Heart left ventricle (tissue), 16 donors: Measurements from ENCODE around the gene ST6GALNAC2. TPM values are rescaled to one million over a fixed set of nuclear protein-coding genes. Genes with fewer than 3 reads are reported as not detected.
A peak's percentile ranks its signal among the peaks of the same experiment; 100 is the strongest.

Source experiments
- ATAC-seq, 4 donors: fragments of 200-7000 bp; cut with Tn5 transposase; one replicate each; pipeline ENCODE4 v1.9.1; 2020 to 2022; ENCODE audit warnings: moderate library complexity in 4 of 4, mild to moderate bottlenecking in 3 of 4, moderate number of reproducible peaks in 1 of 4
- DNase-seq, 5 donors: peaks; one replicate each; pipeline ENCODE4 v3.0.0-alpha.2; 2020
- H3K27ac ChIP-seq, 12 donors: fragments of 200-600 bp; sonication (generic) in 4 of 12; one replicate each; pipeline versions ENCODE4 v1.5.0 to v1.8.0; 2016 to 2022; ENCODE audit warnings: mild to moderate bottlenecking in 2 of 12
- H3K27me3 ChIP-seq, 9 donors: fragments of 200-600 bp; sonication (generic) in 2 of 9; one replicate each; pipeline versions ENCODE4 v1.5.1 to v1.8.0; 2016 to 2022; ENCODE audit warnings: mild to moderate bottlenecking in 3 of 9
- H3K36me3 ChIP-seq, 9 donors: fragments of 200-600 bp; sonication (generic) in 2 of 9; one replicate each; pipeline versions ENCODE4 v1.5.0 to v1.8.0; 2018 to 2022; ENCODE audit warnings: mild to moderate bottlenecking in 2 of 9
- H3K4me1 ChIP-seq, 12 donors: fragments of 200-600 bp; sonication (generic) in 4 of 12; one replicate each; pipeline versions ENCODE4 v1.5.0 to v1.8.0; 2016 to 2022; ENCODE audit warnings: mild to moderate bottlenecking in 3 of 12
- H3K4me3 ChIP-seq, 12 donors: fragments of 200-600 bp; sonication (generic) in 4 of 12; one replicate each; pipeline versions ENCODE4 v1.5.0 to v1.8.0; 2017 to 2022; ENCODE audit warnings: mild to moderate bottlenecking in 9 of 12, moderate library complexity in 4 of 12
- H3K9me3 ChIP-seq, 12 donors: fragments of 200-600 bp; sonication (generic) in 4 of 12; one replicate each; pipeline versions ENCODE4 v1.5.0 to v1.8.0; 2016 to 2022; ENCODE audit warnings: mild to moderate bottlenecking in 1 of 12
- CTCF ChIP-seq, 12 donors: fragments of 200-600 bp; sonication (generic) in 4 of 12; IDR thresholded peaks; one replicate each; pipeline versions ENCODE4 v1.5.0 to v1.8.0; 2018 to 2022; ENCODE audit warnings: antibody characterized with exemption in 12 of 12, mild to moderate bottlenecking in 5 of 12
- POLR2A ChIP-seq, 2 donors: fragments of 450-650 bp; IDR thresholded peaks; one replicate each; pipeline ENCODE4 v1.6.1; 2017; ENCODE audit warnings: antibody characterized with exemption in 2 of 2, mild to moderate bottlenecking in 2 of 2, moderate library complexity in 2 of 2
- WGBS, 4 donors: extraction: QIAGEN DNeasy Blood & Tissue Kit in 2 of 4; methylation state at CpG; one replicate each; pipeline versions ENCODE4 v1.1.5 to v1.1.7; 2013 to 2018; 5-methylcytosine and 5-hydroxymethylcytosine counted together
- intact Hi-C, 10 donors: fragments of 100-400 bp; cut with DNase I; formaldehyde crosslinking; loops; one replicate each; pipeline versions ENCODE4 v1.11.1 to v1.14.2; 2022
- polyA plus RNA-seq, 2 donors: library from polyadenylated mRNA; stranded (reverse); fragments of 200-250 nt; gene quantifications; one replicate each; pipeline ENCODE4 v1.2.3, GENCODE V29; 2013
- total RNA-seq, 9 donors: library from RNA; depleted of rRNA in 2 of 9; stranded (reverse); fragments of >200 nt in 2 of 9; fragmentation: NEBNext Ultra II Directional in 3 of 9; extraction: Animal tissue kit (Norgen Biotek cat#: 25700) in 3 of 9; gene quantifications; one replicate each; pipeline versions ENCODE4 v1.1.0 to v1.2.4, GENCODE V29; 2016 to 2023
- donor health status: ischemic (EF 13 %, LVEDD 7.1; RV severe dilation, severe dysfunction).
- donor health status: healthy with polysubstance abuse.
- donor health status: DM: no; HTN: yes; CAD: no.
- donor health status: DM: no; HTN: no; CAD: no.
- donor health status: ischemic (EF 25% LVEDD 6.9; RV normal size, moderate dysfunction).
- donor health status: ischemic (EF 25% LVEDD 5.7; RV mildly dilated, moderate dysfunction).
- donor health status: healthy.
- donor health status: DM: yes; HTN: yes; CAD: no.
- donor health status: ischemic (EF 35%, LVEDD 5.7; RV mildly dilated, moderate dysfunction).
- donor health status: nonischemic (EF 11% LVEDD 7.7; RV severe dilation, severe dysfunction).
- donor health status: DM: yes; HTN: yes; CAD: no.
- donor health status: PGD.
- donor health status: ischemic (EF 29% LVEDD 5.4; RV normal size, mild dysfunction).
- donor health status: nonischemic (EF 23%, LVEDD 6.1; RV moderate dilation, normal function).

The ST6GALNAC2 gene
- total and polyA plus RNA-seq, 11 donors: 2.1 to 7.8 (median 4.9) TPM

GRCh38 chr17:76569607-76570279 lies 15.9 kb downstream of the ST6GALNAC2 start:
- 30 to 71% (median 65%) methylated on average over 11 to 18 of the region's 18 CpGs for WGBS, 4 donors
- H3K4me1 ChIP-seq: peaks cover 0 to 28% (median 13%) of the 10 kb centered on the region in 12 donors
- H3K27ac ChIP-seq: no peak overlapping the region
- peak; percentile 45 to 72 (median 61) for ATAC-seq
- peak in 2 of 5 donors; percentile 44 to 59 for DNase-seq
- peaks cover 0 to 17% (median 15%) of the 10 kb centered on the region in 9 donors for H3K36me3 ChIP-seq
- intact Hi-C loops: loop anchor here in 4 of 10 donors (5.0 to 10.0 kb wide), 4 partner anchors 48 to 155 kb away; partner anchors contain the start of genes MXRA7 (in 2 of the 4), JMJD6 (in 1 of the 4) and METTL23 (in 1 of the 4)
- H3K9me3 ChIP-seq: no peaks in the 10 kb centered on the region
- TF ChIP-seq CTCF (IDR thresholded peaks at IDR 0.05): no peak
- no peak for TF ChIP-seq POLR2A (IDR thresholded peaks at IDR 0.05)
- H3K4me3 ChIP-seq: no peak overlapping the region
- peaks cover 0 to 2% (median 0%) of the 10 kb centered on the region in 9 donors for H3K27me3 ChIP-seq

GRCh38 chr17:76568811-76569221 lies 16.8 kb downstream of the ST6GALNAC2 start:
- Histone ChIP-seq H3K27ac (no peak overlapping the region), H3K9me3 (no peaks in the 10 kb centered on the region), H3K27me3 (peaks cover 0 to 2% (median 0%) of the 10 kb centered on the region in 9 donors), H3K4me3 (no peak overlapping the region), H3K36me3 (peaks cover 0 to 26% (median 21%) of the 10 kb centered on the region in 9 donors), H3K4me1 (peaks cover 0 to 28% (median 13%) of the 10 kb centered on the region in 12 donors)
- ATAC-seq (no peak), DNase-seq (no peak)
- 41 to 55% (median 48%) methylated on average over 19 of the region's 19 CpGs for WGBS, 4 donors
- no peak for TF ChIP-seq CTCF (IDR thresholded peaks at IDR 0.05)
- TF ChIP-seq POLR2A (IDR thresholded peaks at IDR 0.05): no peak
- intact Hi-C loops: loop anchor here in 4 of 10 donors (5.0 to 10.0 kb wide), 3 partner anchors 48 to 156 kb away; partner anchors contain the start of genes MXRA7 (in 2 of the 4), JMJD6 (in 1 of the 4) and METTL23 (in 1 of the 4)

DNA sequence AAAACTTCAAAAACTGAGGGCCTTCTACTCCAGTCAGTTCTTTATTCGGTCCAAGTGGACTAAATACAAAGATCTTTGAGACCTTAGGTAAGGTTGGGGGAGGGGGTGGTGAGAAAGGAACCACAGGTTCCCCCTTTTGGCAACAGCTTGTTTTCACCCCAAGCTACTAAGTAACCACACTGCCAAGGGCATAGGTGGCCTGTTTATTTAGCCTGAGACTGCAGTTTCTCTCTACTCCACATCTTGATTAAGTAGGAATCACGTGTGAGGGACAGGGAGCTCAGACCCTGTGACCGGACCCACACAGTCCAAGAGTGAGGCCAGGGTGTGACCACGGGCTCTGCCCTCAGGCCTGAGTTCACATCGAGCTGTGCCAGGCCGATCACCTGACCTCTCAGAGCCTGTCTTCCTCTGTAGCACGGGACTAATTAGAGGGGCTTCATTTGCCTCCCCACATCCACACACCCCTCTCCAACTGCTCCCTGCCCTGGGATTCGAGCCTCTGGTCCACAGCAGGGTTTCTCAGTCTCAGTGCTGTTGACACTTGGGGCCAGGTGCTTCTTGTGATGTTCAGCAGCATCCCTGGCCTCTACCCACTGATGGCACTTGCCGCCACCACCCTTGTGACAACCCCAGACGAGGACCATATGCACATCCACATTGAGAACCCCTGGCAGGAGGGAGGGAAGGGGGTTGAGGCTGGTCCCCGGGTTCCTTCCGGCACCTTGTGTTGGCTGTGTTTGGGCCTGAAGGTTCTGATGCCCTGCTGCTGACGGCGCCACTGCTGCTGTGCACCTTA lies 17.8 kb downstream of the ST6GALNAC2 start:
- 57 to 86% (median 65%) methylated on average over 6 to 14 of the region's 14 CpGs for WGBS, 4 donors
- Histone ChIP-seq H3K27ac (no peak overlapping the region), H3K4me3 (no peak overlapping the region), H3K27me3 (peaks cover 0 to 2% (median 0%) of the 10 kb centered on the region in 9 donors), H3K4me1 (peaks cover 0 to 30% (median 13%) of the 10 kb centered on the region in 12 donors), H3K9me3 (no peaks in the 10 kb centered on the region), H3K36me3 (peaks cover 0 to 35% (median 23%) of the 10 kb centered on the region in 9 donors)
- no peak for DNase-seq
- no peak for TF ChIP-seq CTCF (IDR thresholded peaks at IDR 0.05)
- no peak for TF ChIP-seq POLR2A (IDR thresholded peaks at IDR 0.05)
- peak; percentile 4 to 54 (median 32) for ATAC-seq
- intact Hi-C loops: loop anchor here in 4 of 10 donors (5.0 to 10.0 kb wide), 3 partner anchors 49 to 157 kb away; partner anchors contain the start of genes MXRA7 (in 2 of the 4), JMJD6 (in 1 of the 4) and METTL23 (in 1 of the 4)
